ENCODE results near the gene ZNF770. TPM values are rescaled to one million over a fixed set of nuclear protein-coding genes. Genes with fewer than 3 reads are reported as not detected.

Gene ZNF770
- total RNA-seq, 6 donors from 2014 or later, result 6.4 to 28.2 (median 21.7) TPM

DNA sequence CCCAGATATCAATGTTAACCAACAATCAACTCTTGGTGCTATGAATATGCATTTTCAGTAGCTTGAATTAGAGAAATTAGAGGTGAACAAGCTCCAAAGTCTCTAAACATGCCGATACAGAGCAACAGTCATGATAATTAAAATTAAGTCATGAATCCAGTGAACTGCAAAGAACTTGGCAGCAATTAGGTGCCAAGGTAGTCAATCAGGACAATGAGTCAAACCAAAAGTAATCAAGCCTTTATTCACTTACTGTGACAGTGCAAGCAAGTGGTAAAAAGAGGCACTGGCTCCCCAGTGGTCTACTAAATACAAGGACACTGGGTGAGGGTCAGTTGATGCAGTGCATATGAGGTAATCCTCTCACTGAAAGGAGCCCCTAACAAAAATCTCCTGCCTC is 1.8 kb downstream of the ZNF770 start:
- DNase-seq (no peak), ATAC-seq (ENCODE audit: low FRiP score in 2 of 2) (no peak)
- Histone ChIP-seq H3K4me3 (peak overlapping the region in 3 of 4 donors; percentile 84 to 91 (median 90)), H3K27ac (peak overlapping the region in 1 of 4 donors; percentile 98), H3K4me1 (peaks cover 29 to 49% (median 36%) of the 10 kb centered on the region in 4 donors), H3K36me3 (peaks cover 4 to 33% (median 6%) of the 10 kb centered on the region in 4 donors), H3K27me3 (no peaks in the 10 kb centered on the region), H3K9me3 (no peaks in the 10 kb centered on the region)
- TF ChIP-seq, protein P1, sequence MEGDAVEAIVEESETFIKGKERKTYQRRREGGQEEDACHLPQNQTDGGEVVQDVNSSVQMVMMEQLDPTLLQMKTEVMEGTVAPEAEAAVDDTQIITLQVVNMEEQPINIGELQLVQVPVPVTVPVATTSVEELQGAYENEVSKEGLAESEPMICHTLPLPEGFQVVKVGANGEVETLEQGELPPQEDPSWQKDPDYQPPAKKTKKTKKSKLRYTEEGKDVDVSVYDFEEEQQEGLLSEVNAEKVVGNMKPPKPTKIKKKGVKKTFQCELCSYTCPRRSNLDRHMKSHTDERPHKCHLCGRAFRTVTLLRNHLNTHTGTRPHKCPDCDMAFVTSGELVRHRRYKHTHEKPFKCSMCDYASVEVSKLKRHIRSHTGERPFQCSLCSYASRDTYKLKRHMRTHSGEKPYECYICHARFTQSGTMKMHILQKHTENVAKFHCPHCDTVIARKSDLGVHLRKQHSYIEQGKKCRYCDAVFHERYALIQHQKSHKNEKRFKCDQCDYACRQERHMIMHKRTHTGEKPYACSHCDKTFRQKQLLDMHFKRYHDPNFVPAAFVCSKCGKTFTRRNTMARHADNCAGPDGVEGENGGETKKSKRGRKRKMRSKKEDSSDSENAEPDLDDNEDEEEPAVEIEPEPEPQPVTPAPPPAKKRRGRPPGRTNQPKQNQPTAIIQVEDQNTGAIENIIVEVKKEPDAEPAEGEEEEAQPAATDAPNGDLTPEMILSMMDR (IDR thresholded peaks at IDR 0.05), result no peak
- no peak for TF ChIP-seq POLR2A (IDR thresholded peaks at IDR 0.05)
- TF ChIP-seq POLR2AphosphoS5 (IDR thresholded peaks at IDR 0.05), result no peak
- TF ChIP-seq EP300 (IDR thresholded peaks at IDR 0.05), result no peak
- 94% methylated on average over 1 of the region's 1 CpG for WGBS, 2 donors

DNA sequence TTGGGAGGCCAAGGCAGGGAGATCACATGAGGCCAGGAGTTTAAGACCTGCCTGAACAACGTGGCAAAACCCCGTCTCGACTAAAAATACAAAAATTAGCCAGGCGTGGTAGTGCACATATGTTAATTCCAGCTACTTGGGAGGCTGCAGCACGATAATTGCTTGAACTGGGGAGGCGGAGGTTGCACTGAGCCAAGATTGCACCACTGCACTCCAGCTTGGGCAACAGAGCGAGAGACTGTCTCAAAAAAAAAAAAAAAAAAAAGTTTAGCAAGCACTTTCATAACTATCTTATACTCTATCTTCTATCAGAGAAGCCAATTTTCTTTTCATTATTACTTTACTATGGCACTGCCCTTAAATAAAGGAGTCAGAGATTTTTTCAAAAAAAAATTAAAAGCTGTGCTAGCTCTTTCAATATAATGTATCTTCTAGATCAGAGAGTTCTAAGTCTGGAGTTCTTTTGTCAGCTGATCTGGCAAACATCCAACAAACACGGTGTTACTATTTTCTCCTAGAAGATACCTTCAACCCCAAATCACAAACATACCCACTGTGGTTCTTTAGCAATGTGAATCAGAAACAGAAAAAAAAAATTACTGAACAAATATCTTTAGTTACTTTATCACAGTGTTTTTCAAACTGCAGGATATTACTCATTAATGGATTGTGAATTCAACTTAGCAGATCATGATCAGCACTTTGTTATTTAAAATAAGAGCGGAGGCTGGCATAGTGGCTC is 3.0 kb downstream of the ZNF770 start:
- peak in 1 of 2 donors; percentile 60 for DNase-seq
- no peaks in the 10 kb centered on the region for H3K9me3 ChIP-seq
- peak overlapping the region in 3 of 4 donors; percentile 22 to 61 (median 34) for H3K27ac ChIP-seq

DNA sequence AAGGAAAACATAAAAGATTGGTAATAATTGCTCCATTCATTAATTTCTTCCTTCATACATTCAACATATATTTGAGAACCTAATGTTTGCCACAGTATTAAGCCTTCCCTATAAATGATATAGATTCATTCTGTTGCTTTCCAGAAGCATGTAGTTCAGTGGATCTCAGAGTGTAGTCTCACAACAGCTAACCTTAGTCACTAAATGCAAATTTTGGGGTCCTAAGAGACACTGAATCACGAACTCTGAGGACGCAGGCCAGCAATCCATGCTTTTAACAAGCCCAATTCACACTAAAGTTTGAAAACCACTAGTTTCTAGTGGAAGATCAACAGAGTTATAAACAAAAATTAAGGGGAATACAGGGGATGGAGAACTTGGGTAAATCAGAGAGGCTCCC is 11.3 kb downstream of the ZNF770 start:
- H3K4me3 ChIP-seq, result no peak overlapping the region
- no peak overlapping the region for H3K27ac ChIP-seq
- no peaks in the 10 kb centered on the region for H3K27me3 ChIP-seq
- TF ChIP-seq EP300 (IDR thresholded peaks at IDR 0.05), result no peak
- TF ChIP-seq POLR2A (IDR thresholded peaks at IDR 0.05), result no peak
- TF ChIP-seq, protein P1 (IDR thresholded peaks at IDR 0.05), result no peak
- TF ChIP-seq POLR2AphosphoS5 (IDR thresholded peaks at IDR 0.05), result no peak
- H3K4me1 ChIP-seq, result no peaks in the 10 kb centered on the region
- peaks cover 0 to 11% (median under 1%) of the 10 kb centered on the region in 4 donors for H3K36me3 ChIP-seq
- DNase-seq (no peak), ATAC-seq (ENCODE audit: low FRiP score in 2 of 2) (no peak)
- H3K9me3 ChIP-seq, result no peaks in the 10 kb centered on the region
- WGBS, 2 donors, result 44 to 93% methylated on average over 2 of the region's 2 CpGs

More for the DNA sequence above, 3.0 kb downstream of the ZNF770 start:
- H3K36me3 ChIP-seq, result peaks cover 4 to 38% (median 6%) of the 10 kb centered on the region in 4 donors
- TF ChIP-seq EP300 (IDR thresholded peaks at IDR 0.05) (no peak), POLR2AphosphoS5 (IDR thresholded peaks at IDR 0.05) (no peak), POLR2A (IDR thresholded peaks at IDR 0.05) (no peak)
- TF ChIP-seq, protein P1 (IDR thresholded peaks at IDR 0.05), result no peak
- peaks cover 29 to 49% (median 36%) of the 10 kb centered on the region in 4 donors for H3K4me1 ChIP-seq
- no peaks in the 10 kb centered on the region for H3K27me3 ChIP-seq
- H3K4me3 ChIP-seq, result peak overlapping the region in 1 of 4 donors; percentile 7
- 38 to 64% methylated on average over 9 of the region's 9 CpGs for WGBS, 2 donors
- no peak for ATAC-seq (ENCODE audit: low FRiP score in 2 of 2)

DNA sequence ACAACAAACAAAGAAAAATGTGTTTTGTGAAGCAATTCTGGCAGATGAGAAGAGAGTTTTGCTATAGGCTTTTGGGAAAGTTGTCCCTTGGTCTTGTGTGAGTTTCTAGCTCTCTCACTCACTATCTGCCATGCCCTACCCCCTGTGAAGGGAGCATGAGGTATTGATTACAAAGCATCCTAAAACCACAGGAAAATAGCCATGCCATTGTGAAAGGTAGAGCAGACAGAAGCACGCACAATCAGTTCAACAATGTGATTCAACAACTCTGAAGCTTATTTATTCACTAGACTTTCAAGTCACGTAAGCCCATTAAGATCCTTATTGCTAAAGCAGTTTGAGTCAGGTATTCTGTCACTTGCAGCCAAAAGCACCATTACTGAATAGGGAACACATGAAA is 12.0 kb downstream of the ZNF770 start:
- ATAC-seq (ENCODE audit: low FRiP score in 2 of 2), result no peak
- Histone ChIP-seq H3K27me3 (no peaks in the 10 kb centered on the region), H3K36me3 (peaks cover 0 to 4% (median 0%) of the 10 kb centered on the region in 4 donors), H3K4me3 (no peak overlapping the region), H3K27ac (no peak overlapping the region), H3K4me1 (no peaks in the 10 kb centered on the region), H3K9me3 (no peaks in the 10 kb centered on the region)
- TF ChIP-seq EP300 (IDR thresholded peaks at IDR 0.05), result no peak
- no peak for TF ChIP-seq POLR2A (IDR thresholded peaks at IDR 0.05)
- TF ChIP-seq POLR2AphosphoS5 (IDR thresholded peaks at IDR 0.05), result no peak
- TF ChIP-seq, protein P1 (IDR thresholded peaks at IDR 0.05), result no peak
- DNase-seq, result no peak
- 90 to 91% methylated on average over 2 of the region's 2 CpGs for WGBS, 2 donors

Measured in upper lobe of left lung (tissue), 6 donors.